Endothelial cell (in vitro differentiated cells): ENCODE measurements around the gene HSBP1. TPM values are rescaled to one million over a fixed set of nuclear protein-coding genes. Genes with fewer than 3 reads are reported as not detected.

Experiments
- DNase-seq: peaks from one replicate; pipeline ENCODE4 v3.0.0; 2021; ENCODE audit warnings: low spot score
- H3K27ac Mint-ChIP-seq: one replicate; pipeline ENCODE4 v1.8.0; 2021; ENCODE audit warnings: mixed read lengths, inconsistent platforms; ENCODE audit not compliant: unreplicated experiment
- H3K27me3 Mint-ChIP-seq: one replicate; pipeline ENCODE4 v1.8.0; 2021; ENCODE audit warnings: mild to moderate bottlenecking, moderate library complexity, mixed read lengths, inconsistent platforms; ENCODE audit not compliant: unreplicated experiment
- H3K36me3 Mint-ChIP-seq: one replicate; pipeline ENCODE4 v1.8.0; 2021; ENCODE audit warnings: mild to moderate bottlenecking, low read depth, mixed read lengths, inconsistent platforms; ENCODE audit not compliant: unreplicated experiment
- H3K4me1 Mint-ChIP-seq: one replicate; pipeline ENCODE4 v1.8.0; 2021; ENCODE audit warnings: mild to moderate bottlenecking, mixed read lengths, inconsistent platforms; ENCODE audit not compliant: unreplicated experiment
- H3K4me3 Mint-ChIP-seq: one replicate; pipeline ENCODE4 v1.8.0; 2021; ENCODE audit warnings: mild to moderate bottlenecking, mixed read lengths, inconsistent platforms; ENCODE audit not compliant: unreplicated experiment
- H3K9me3 Mint-ChIP-seq: one replicate; pipeline ENCODE4 v1.8.0; 2021; ENCODE audit warnings: mixed read lengths, inconsistent platforms; ENCODE audit not compliant: unreplicated experiment
- CTCF ChIP-seq: fragments of 200-600 bp; sonication (generic); IDR thresholded peaks from one replicate; pipeline ENCODE4 v1.5.0; 2021; ENCODE audit warnings: antibody characterized with exemption; ENCODE audit not compliant: unreplicated experiment
- total RNA-seq: library from RNA; stranded (reverse); fragmentation: NEBNext Ultra II Directional; extraction: Animal tissue kit (Norgen Biotek cat#: 25700); gene quantifications from one replicate; pipeline ENCODE4 v1.2.1, GENCODE V29; 2021; ENCODE audit not compliant: unreplicated experiment

Gene HSBP1
- total RNA-seq, 1 donor from 2014 or later, result 215 TPM

DNA sequence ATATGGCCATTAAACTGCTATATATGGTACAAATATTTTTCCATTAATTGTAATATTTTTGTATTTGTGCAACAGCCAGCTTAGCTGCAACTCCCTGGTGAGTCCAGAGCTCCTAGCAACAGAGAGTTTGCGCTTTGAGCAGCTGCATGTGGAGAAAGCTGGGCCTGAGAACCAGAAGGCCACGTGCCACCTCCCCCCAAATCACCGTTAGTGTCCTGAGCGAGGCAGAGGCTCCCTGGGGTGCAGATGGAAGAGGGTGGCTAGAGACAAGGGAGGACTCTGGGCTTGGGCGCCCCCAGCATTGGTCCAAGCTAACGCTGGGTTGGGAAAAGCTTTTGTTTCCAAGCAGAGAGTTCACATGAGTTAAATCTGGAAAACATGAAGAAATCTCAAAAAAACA lies 41.6 kb downstream of the HSBP1 start:
- no peak overlapping the region for H3K4me3 Mint-ChIP-seq
- no peaks in the 10 kb centered on the region for H3K36me3 Mint-ChIP-seq
- peaks cover 2% of the 10 kb centered on the region for H3K27me3 Mint-ChIP-seq
- no peak overlapping the region for H3K27ac Mint-ChIP-seq
- H3K4me1 Mint-ChIP-seq, result peaks cover 12% of the 10 kb centered on the region
- DNase-seq, result no peak
- H3K9me3 Mint-ChIP-seq, result no peaks in the 10 kb centered on the region
- no peak for TF ChIP-seq CTCF

DNA sequence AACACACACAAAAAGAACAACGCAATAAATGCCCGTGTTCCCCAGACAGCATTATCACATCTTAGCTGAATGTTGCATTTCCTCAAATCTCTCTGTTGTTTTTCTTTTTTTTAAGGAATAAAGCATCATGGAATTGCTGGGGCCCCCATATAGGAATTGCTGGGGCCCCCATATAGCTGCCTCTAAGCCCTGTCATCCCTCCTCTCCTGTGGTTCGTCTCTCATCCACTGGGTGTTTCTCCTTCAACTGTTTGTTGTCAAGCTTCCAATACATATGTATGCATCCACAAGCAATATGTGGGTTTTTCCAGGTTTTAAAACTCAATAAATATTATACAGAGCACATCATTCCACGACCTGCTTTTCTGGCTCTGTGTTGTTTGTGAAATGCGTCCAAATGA lies 43.2 kb downstream of the HSBP1 start:
- TF ChIP-seq CTCF, result no peak
- no peak for DNase-seq
- no peaks in the 10 kb centered on the region for H3K9me3 Mint-ChIP-seq
- no peak overlapping the region for H3K27ac Mint-ChIP-seq
- peaks cover 12% of the 10 kb centered on the region for H3K4me1 Mint-ChIP-seq
- H3K4me3 Mint-ChIP-seq, result no peak overlapping the region
- H3K36me3 Mint-ChIP-seq, result no peaks in the 10 kb centered on the region
- peaks cover 2% of the 10 kb centered on the region for H3K27me3 Mint-ChIP-seq

DNA sequence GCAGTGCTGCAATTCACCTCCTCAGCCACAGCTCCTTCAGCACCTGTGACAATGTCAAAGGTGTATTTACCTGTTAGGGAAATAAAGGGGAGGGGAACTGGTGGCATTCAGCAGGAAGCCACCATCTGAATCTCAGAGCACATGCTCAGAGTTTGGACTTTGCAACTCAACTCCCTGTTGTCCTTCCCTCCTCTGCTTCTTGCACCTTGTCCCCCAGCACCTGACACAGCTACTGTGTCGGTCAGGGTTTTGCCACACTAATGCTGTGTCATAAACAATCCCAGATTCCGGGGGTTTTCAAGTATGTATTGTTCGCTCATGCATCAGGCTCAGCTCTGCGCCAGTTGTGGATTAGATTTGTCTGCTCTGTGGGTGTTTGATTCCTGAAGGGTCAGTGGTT lies 43.7 kb downstream of the HSBP1 start:
- TF ChIP-seq CTCF, result no peak
- no peak for DNase-seq
- Mint-ChIP-seq H3K27me3 (peaks cover 2% of the 10 kb centered on the region), H3K4me3 (no peak overlapping the region), H3K9me3 (no peaks in the 10 kb centered on the region), H3K4me1 (peaks cover 12% of the 10 kb centered on the region), H3K36me3 (no peaks in the 10 kb centered on the region), H3K27ac (no peak overlapping the region)

DNA sequence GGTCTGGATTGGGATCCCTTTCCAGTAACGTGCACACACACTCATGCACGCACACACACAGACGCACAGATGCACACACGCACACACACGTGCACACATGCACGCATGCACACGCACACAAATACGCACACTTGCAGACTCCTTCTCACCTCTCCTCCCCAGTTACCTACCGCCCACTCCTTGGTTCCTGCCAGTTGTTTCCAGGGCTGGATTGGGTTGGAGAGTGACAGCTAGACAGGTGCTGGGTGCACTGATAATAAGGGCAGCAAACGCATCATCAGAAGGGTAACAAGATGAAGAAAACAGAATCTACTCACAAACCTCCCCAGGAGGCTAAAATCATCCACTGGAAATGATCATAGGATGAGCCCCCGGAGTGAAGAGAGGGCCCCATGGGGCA lies 45.0 kb downstream of the HSBP1 start:
- H3K27me3 Mint-ChIP-seq, result no peaks in the 10 kb centered on the region
- no peak overlapping the region for H3K4me3 Mint-ChIP-seq
- no peak overlapping the region for H3K27ac Mint-ChIP-seq
- no peak for TF ChIP-seq CTCF
- no peak for DNase-seq
- H3K36me3 Mint-ChIP-seq, result no peaks in the 10 kb centered on the region
- H3K9me3 Mint-ChIP-seq, result no peaks in the 10 kb centered on the region
- peaks cover 3% of the 10 kb centered on the region for H3K4me1 Mint-ChIP-seq

GRCh38 chr16:83853834-83854233 lies 46.1 kb downstream of the HSBP1 start:
- H3K9me3 Mint-ChIP-seq, result no peaks in the 10 kb centered on the region
- no peak for DNase-seq
- H3K4me3 Mint-ChIP-seq, result no peak overlapping the region
- H3K27ac Mint-ChIP-seq, result no peak overlapping the region
- H3K4me1 Mint-ChIP-seq, result peaks cover 4% of the 10 kb centered on the region
- TF ChIP-seq CTCF, result no peak
- no peaks in the 10 kb centered on the region for H3K36me3 Mint-ChIP-seq
- H3K27me3 Mint-ChIP-seq, result no peaks in the 10 kb centered on the region
